HS-27A (cell line): ENCODE measurements around the gene HK3.

Source experiments
- DNase-seq: peaks from one replicate; pipeline ENCODE4 v3.0.0-alpha.2; 2012; ENCODE audit warnings: low read depth, missing footprints

The HK3 gene

DNA sequence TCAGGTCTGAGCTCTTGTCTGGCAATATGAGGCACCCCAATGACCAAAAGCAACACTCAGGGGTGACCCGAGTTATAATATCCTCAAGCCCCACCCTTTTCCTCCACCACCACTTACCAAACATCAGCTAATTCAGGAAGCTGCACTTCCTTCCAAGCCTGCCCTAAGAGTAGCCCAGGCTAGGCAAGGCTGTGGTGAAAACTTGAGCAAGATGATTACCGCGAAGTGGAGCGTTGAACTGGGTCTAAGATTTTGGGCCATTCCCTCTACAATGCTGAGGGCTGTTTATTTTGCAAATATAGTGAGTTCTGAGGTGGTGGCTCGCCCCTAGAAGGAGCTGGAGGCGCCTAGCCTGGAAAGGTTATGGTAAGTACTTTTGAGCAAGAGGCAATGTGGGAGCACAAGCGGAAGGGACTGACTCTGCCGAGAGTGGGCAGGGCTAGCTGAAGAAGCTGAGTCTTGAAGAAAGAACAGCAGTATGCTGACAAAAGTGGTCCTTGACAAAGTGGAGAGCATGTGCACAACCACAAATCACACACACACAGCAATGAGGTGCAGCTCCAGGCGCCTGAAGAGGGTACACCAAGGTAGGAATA, at the start of gene HK3:
Gene HK3 (minus strand): TSS at position 51 of the 596 bp plus-strand sequence. CDS start 3,187 bp downstream, outside the sequence.
- no peak for DNase-seq

DNA sequence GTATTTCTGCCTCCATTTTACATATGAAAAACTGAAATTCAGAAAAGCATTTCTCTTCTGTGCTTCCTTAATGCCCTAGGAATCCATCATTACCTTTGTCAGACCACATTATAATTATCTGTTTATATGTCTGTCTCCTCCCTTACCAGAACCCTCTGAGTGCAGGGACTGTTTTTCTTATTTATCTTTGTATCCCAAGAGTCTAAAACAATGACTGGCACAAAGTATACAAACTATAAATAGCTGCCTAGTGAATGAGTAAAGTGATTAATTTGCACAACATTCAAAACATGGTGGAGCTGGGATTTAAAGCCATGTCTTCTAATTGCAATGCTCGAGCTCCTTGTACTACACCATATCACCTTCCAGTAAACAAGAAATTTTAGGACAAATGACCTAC, 49.3 kb upstream of the HK3 start:
- DNase-seq: no peak

DNA sequence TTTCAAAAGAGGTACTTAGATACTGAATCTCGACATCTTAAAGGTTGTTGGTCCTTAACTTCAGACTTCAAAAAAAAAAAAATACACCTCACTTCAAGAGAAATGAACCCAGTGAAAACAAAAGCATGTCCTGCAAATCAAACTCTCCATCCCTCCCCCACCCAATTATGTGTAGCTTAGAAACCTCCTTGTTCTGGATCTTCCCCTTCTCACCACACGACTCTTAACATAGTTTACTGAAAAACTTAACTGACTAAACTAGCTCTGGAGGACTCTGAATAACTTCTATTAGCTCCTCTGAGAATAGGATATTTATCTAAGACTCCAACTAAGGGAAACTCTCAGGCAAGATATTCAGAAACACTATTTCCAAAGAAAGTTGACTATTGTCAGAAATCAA, 48.7 kb upstream of the HK3 start:
- no peak for DNase-seq

DNA sequence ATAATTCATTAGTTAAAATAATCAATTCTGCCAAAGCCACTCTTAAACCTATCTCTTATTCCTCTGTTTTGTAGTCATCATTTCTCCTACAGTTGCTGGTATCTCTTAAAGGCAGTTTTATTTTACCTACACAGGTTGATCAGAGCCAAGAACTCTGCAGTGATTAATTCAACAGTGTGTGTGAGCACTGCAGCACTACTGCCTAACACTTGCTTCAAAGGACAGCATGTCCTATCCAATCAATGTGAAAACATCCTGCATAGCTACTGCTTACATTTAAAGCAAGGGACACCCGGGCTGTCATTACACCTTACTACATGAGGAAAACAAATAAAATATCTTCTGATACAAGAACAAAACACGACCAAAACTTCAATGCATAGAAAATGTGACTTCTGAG, 45.1 kb upstream of the HK3 start:
- no peak for DNase-seq

GRCh38 chr5:176943816-176944215, 44.7 kb upstream of the HK3 start:
- no peak for DNase-seq

GRCh38 chr5:176941951-176942350, 42.8 kb upstream of the HK3 start:
- DNase-seq: no peak

DNA sequence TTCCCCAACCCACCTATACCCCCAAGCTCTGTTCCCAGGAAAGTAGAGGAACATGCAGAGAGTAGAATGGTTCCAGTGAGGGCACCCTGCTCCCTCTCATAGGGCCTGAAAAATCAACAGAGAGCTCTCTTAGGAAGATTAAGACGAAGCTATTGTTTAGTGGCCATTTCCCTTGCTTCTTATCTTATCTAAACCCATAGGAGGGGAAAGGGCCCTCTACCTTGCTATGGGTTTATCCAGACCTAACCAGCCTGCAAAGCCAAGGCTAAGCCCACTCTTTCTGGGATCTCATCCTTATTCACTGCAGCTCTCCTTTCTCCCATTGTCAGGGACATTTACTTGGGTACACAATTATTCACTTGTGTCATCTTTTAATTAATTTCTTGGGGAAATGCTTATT, 39.3 kb upstream of the HK3 start:
- DNase-seq: no peak

DNA sequence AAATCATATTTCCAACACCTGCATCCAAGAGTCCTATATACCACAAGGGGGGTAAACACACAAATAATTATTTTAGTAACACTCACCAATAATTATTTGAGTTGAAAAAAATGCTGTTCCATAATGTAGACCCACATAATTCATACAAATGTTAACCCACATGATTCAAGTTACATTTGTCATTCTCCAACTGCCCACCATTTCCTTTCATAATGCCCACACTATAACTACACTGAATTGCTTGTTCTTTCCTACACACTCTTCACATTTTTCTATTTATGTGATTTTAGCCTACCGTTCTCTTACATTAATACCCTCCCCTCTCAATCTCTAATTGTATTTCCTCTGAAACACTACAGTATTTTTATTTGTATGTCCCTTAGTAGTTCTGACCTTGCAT, 35.9 kb upstream of the HK3 start:
- DNase-seq: no peak

GRCh38 chr5:176934309-176934930, 35.3 kb upstream of the HK3 start:
- DNase-seq: no peak

DNA sequence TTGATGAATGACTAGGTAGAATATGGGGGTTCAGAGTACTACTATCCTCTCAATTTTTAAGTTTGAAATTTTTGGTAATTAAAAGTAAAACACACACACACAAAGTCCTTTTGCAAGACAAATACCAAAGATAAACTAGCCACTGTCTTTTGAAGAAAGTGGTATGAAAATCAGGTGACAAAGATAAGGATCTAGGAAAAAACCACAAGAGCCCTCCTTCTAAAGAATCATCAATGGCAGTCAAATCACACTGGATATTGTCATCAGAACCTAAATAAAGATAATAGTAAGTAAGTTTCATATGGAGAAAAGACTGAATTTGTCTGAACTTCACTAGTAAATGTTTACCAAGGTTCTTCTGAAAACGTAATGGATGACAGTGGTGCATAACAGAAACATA, 30.5 kb upstream of the HK3 start:
- no peak for DNase-seq

DNA sequence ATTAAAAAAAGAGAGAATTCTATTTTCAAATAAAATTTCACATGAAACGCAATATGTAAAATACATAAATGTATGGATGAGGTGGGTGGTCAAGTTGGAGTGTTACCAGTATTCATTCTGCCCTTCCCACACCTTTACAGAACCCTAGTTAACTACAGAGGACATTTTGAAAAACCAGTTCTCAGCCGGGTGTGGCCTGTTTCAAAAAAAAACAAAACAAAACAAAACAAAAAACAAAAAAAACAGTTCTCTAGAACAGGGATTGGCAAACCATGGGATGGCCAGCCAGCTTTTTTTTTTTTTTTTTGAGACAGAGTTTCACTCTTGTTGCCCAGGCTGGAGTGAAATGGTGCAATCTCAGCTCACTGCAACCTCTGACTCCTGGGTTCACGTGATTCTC, 28.4 kb upstream of the HK3 start:
- DNase-seq: no peak

GRCh38 chr5:176922817-176923216, 23.7 kb upstream of the HK3 start:
- no peak for DNase-seq

DNA sequence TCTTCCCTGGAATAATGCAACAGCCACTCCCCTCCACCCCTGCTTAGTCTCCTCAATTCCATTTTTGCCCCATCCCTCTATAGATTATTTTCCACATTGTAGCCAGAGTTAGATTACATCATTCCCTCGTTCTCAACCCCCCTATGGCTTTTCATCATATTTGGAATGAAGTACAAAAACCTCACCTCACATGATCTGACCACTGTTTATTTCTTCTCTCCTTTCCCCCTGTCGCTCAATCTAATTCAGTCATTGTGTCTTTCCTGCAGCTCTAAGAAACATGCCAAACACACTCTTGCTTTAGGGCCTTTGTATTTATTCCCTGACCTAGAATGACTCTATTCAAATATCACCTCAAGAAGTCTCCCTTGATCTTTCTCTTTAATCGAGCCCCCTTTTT, 22.6 kb upstream of the HK3 start:
- no peak for DNase-seq

DNA sequence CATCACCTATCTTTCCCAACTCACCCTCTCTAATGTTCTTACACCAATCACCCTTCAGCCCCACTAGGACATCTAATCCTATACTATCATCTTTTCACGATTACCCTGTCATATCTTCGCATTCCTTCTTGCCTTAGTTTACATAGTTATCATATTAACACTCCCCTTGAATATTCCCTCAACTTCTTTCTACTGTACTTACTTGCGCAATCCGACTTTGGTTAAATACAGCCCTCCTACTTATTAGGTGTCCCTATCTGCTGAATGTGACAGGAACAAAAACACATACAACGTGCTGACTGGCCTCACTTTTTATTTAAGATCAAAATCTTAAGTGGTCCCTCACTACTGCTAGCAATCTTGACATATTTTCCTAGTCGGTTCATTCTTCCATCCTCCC, 19.5 kb upstream of the HK3 start:
- DNase-seq: no peak

DNA sequence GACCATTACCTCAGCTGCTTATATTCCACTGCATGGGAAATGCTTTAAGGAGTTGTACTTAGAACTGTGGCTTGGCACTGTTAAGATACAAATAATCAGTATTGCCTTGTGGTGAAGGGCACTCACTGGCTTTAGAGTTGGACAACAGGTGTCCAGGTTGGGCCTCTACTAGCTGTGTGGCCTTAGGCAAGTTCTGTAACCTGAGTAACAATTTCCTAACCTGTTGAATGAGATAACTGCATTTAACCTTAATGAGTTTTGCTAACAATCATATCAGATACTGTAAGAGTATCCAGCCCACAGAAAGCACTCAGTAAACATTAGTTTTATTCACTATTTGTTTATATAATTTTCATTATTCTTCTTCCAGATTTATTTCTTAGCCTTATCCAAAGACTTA, 17.2 kb upstream of the HK3 start:
- no peak for DNase-seq

DNA sequence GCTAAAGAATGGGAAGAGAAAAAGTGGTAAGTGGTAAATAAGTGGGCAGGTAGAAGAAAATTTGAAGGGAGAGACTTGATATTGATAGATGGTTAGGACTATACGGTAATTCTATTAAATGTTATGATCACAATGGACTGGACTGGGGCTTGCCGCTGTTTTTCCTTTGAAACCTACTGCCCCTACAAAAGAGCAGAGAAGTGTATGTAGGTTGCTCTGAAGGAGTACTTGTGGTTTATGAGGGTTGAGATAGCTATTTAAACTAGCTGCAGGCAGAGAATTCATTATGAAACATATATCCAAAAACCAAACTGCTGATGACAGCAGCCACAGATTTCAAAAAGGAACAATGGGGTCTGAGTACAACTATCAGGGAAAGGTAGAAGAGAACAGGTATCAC, 16.8 kb upstream of the HK3 start:
- DNase-seq: no peak

- no peak for DNase-seq
Observed at GRCh38 chr5:176912115-176912514, 13.0 kb upstream of the HK3 start.

DNA sequence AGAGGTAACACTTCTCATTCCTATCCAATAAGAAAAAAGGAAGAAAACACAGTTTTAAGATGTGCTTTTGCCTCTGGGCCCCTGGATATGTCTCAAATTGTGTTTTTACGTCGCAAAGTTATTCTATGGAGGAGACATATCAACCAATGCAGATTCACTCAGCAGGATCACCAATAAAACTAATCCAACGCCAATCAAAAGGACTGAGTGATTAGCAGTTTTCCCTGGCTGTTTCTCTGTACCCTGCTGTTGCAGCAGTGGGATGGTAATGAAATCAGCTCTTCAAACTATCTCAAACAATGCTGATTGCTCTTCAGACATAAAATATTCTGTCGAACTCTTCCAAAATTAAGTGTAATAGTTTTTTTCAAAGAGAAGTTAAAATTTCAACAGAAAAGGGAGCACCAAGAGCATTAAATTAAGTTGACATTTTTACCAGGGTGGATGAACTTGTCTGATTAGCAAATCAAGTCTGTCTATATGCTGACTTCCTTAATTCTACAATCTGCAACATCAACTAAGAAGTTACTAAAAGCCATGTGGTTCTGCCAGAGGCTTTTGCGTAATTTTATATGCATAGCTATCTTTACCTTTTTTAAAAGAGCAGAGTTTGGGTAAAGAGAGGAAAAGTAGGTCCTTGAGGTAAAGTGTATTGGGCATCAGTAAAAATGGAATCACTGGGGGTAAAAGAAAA, 9.7 kb upstream of the HK3 start:
- no peak for DNase-seq

DNA sequence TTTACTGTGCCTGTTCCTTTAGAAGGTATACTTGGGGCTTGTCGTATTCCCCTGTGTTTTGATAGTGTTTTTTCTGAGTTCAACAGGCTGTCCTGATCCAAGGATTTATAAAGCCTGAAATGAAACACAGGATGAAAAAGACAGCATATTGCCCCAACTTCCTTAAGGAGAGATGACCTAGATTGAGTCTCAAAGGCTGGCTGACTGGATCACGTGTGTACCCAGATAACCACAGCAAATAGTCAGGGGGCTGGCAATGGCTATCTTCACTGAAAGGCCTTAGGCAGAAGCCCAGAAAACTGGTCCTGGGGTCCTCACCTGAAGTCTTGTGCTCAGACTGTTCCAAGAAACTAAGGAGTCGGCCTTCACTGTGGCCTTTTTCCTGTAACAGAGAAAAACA, 7.7 kb upstream of the HK3 start:
- DNase-seq: no peak

DNA sequence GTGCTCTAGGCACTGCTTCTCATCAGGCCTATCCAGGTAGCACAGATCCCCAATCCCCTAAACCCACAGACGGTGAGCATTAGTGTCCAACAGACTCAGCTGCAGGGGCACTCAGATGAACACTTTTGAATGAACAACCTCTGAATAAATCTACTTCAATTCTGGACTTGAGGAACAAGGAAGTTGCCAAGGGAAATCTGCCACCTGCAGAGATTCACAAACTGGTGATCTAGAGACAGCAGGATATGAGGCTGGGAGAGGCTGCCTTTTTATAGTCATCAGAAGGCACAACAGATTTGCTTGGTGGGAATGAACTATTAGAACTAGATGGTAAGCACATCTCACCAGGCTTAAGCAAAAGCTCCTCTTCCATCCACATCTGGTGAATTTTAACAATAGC, 7.0 kb upstream of the HK3 start:
- no peak for DNase-seq

DNA sequence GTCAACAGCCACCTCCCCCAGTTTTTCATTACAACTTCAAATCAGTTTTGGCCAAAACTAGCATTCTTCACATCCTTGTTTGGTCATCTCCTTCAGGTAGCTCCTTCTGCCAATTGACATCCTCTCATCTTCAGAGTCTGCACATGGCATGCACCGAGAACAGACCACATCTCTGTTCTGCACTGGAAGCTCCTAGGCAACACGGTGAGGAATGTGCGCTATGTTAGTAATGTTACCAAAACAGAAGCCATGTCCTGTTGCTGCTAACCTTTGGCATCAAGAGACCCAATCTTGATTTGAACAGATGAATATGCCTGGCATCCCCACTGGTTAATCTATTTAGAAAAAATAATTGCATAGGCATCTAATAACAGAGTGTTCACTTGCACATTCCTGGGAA, 5.1 kb upstream of the HK3 start:
- DNase-seq: no peak

DNA sequence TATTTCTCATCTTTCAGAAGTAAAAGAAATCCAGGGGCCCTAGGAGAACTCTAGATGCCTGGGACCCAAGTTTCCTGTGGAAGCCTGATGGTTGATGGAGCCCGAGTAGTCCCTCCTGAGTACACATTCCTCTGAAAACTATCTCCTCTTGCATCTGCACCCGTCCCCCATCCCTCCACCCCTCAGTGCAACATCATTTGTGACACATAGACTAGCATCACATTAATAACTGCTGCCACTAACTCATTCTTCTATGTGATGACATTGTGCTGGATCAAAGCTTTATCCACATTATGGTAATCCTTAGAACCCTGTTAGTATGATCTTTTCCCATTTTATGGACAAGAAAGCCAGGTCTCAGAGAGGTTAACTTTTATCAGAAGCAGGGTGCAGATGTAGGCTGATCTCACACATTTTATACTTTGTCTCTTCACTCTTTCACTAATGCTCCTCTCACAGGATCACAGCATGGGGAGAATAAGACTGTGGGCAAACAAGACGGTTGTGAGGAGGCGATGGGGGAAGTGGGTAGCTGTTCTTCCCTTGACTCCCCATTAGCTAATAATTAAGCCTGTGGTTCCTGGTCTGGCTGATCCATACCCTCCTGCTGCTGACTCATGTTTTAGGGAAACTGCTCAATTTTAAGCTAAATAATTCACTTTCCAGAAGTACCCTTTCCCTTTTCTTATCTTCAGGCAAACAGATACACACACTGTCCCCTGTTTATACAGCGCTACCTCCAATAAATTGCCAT, 3.9 kb upstream of the HK3 start:
- no peak for DNase-seq
